ENCODE results near the gene BNIP5.

GRCh38 chr6:36301085-36301658 is 35.5 kb downstream of the BNIP5 start:
- TF ChIP-seq CTCF (conservative IDR thresholded peaks at IDR 0.05) (no peak), EZH2 (IDR thresholded peaks at IDR 0.05; ENCODE audit: low read depth) (no peak)

Data from PC-9 (cell line).